Hematopoietic multipotent progenitor cell treated with erythropoietin and hydrocortisone succinate and interleukin-3 and kit ligand, for 15 days (in vitro differentiated cells): ENCODE results near the gene THSD7A.

Source experiments
- DNase-seq: peaks from one replicate; pipeline ENCODE4 v3.0.0-alpha.2; 2015; ENCODE audit warnings: low spot score

The THSD7A gene

DNA sequence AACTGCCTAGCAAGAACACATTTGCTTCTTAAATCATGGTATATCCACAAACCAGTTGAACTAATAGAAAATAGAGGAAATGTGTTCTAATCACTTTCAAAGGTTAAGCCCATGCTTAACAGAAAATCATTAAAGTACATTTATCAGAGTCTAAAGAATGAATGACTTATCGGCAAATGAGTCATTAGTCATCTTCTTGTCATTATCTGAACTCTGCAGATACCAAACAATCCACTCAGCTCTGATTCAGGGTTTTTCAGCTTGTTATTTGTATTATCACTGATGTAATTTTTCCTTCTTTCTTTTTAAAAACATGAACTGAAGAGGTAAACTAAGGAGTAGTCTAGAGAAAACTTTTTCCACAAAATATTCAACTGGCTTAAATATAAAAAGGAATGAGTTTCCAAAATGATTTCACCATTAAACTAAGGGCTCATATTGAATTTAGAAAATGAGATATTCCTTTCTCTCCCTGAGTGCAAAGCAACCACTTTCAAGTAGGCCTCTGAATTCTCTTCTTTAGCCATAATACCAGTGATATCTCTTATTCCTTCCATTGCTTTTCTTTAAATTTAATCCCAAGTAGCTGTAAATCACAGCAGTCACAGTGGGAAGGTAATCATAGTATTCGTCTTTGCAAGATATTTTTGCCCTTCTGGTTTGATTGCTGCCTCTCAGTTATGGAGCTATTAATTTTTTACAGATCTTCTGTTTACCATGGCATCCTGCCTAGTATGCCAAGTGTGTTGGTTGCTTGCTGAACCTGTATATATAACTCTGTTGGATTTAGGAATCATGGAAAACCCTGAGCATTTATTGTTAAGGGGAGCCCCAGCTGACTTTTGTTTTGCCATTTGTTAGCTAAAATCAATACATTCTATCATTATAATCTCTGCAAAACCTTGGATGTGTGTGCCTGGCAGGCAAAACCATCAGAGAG, 125.1 kb downstream of the THSD7A start:
- DNase-seq, result no peak

DNA sequence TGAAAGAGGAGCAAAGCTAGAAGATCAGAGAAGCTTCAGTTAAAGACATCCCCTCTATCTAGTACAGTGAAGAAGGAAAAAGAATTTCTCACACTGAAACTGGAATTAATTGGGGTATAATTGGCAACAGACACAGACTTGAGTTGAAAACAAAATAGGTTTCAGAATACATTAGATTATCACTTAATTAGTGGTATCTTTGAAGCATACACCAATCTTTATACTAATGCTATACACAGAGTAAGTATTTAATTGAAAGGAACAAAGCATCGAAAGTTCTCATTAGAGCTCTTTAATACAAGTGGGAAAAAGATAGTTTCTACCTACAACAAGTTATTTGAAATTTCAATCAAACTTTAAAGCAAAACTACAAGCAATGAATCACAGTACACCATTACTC, 128.2 kb downstream of the THSD7A start:
- DNase-seq, result no peak

DNA sequence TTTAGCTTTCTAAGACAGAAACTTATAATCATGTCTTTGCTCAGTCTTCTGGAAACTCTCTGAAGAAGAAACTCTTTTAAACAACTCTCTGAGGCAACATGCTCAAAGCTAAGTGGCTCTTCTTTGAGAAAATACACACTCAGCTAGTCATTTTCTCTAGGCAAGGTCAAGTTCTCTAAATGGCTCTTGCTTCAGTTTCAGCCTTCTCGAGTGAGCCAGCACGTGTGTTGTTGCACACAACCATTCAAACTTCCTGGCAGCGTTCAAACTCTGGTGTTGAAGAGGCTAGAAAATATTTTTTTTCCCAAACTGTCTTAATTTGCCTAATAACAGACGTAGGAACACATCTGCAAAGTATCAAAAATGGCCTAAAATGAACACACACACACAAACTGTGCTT, 129.1 kb downstream of the THSD7A start:
- DNase-seq, result no peak

DNA sequence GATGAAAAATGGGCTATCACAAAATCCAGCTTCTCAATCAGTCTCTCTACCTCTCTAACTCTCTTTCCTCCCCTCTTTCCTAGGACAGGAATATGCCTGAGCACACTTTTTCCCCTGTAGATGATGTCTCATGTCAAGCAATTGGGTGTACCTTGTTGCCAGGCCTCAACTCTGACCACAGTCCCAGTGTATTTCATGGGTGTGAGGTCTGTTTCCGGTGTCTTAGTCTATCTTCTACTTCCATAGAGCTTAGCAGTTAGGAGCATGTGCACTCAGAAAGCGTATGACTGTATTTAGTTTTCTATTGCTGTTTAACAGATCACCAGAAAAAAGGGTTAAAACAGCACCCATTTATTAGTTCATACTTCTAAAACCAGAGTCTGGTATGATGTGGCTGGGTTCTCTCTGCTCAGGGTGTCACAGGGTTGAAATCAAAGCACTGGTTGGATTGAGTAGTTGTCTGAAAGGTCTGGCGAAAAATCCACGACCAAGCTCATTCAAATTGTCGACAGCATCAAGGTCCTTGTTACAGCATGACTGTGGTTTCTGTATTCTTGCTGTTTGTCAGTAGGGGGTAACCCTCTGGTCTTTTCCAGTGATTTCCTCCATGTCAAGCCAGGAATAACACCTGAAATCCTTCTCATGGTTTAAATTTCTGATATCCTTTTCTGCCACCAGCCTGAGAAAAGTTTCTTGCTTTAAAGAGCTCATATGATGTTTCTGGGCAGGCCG, 130.0 kb downstream of the THSD7A start:
- DNase-seq, result no peak

DNA sequence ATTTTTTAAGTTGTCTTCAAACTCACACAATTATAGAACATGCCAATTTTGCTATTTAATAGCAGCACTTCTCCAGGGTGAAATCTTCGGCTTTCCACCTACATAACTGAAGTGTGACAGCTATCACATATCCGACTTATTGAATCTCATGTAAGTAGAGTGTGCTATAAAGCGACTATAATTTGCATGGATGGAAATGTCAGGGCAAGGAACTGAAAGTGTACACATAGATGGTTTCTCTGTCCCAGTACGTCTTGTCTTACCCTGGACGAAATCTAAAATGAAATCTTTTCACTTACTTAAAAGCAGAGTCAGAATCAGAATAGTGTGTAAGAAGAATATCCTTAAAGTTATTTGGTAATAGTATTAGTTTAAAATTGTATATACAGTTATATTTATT, 132.3 kb downstream of the THSD7A start:
- DNase-seq, result no peak

DNA sequence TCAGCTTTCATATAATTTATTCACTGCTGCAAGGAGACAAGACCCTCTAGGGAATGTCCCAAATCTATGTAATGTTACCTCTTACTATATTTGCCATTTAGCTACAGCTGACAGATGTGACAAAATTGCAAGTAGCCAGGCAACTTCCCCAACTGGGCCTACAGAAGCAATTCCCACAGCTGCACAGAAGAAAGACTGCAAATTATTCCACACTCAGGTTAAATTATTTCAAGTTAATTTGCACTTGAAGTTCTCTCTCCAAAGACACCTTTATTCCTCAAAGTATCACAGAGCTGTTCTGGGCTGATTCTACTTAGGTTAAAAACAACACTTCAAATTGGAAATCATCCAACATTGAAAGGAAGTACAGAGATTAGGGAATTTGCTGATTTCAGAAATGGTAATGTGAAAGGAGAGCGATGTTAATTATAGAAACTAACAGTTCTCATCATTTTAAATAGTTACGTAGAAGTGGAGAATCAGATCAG, 133.6 kb downstream of the THSD7A start:
- DNase-seq, result no peak

DNA sequence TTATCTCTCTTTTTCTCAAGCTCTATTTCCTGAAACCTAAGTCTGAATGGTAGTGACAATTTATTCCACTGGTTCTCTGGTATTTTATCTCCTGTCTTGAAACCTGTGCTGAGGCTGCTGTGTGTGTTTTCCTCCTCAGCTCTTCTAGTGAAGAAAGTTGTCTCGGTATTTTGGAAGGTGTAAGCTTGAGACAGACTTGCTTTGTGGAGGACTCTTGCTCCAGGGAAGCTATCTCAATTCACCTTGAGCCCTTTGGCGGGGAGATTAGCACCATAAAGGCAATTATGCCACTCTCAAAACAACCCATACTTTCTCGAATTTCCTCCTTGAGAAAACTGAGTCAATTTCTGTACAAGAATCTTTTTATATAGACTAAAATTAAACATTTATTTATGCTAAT, 141.6 kb downstream of the THSD7A start:
- DNase-seq, result no peak

DNA sequence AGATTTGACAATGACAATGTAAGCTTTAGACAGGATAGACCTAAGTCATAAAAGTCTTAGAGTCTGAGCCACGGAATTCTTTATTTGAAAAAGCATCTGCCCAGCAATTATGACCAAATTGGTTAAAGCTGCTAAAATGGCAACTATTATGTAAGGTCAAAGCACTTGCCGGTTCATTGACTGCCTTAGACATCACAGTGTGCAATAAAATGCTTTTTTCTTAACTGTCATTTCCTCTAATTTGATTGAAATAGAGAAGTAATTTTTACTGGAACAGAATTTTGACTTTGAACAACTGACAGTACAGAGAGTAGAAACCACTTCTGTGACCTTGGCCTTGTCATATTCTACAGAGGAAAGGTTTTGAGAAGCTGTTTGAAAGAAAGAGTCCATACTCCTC, 142.9 kb downstream of the THSD7A start:
- no peak for DNase-seq

DNA sequence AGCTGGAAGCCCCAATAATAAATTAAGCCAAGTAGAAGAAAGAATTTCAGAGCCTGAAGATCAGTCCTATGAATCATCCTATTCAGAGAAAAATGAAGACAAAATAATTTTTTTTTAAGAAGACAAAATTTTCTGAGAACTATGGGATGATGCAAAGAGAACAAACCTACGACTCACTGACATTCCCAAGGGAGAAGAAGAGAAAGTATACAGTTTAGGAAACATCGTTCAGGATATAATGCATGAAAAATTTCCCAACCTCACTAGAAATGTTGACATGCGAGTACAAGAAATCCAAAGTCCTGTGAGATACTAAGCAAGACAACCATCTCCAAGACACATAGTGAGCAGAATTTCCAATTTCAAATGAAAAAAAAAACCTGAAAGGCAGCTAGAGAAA, 150.5 kb downstream of the THSD7A start:
- DNase-seq, result no peak

DNA sequence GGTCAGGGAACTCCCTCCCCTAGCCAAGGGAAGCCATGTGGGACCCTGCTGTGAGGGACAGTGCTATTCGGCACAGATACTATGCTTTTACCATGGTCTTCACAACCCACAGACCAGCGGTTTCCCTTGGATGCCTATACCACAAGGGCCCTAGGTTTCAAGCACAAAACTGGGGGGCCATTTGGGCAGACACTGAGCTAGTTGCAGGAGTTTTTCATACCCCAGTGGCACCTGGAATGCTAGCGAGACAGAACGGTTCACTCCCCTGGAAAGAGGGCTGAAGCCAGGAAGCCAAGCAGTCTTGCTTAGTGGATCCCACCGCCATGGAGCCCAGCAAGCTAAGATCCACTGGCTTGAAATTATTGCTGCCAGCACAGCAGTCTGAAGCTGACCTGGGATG, 156.8 kb downstream of the THSD7A start:
- DNase-seq, result no peak

DNA sequence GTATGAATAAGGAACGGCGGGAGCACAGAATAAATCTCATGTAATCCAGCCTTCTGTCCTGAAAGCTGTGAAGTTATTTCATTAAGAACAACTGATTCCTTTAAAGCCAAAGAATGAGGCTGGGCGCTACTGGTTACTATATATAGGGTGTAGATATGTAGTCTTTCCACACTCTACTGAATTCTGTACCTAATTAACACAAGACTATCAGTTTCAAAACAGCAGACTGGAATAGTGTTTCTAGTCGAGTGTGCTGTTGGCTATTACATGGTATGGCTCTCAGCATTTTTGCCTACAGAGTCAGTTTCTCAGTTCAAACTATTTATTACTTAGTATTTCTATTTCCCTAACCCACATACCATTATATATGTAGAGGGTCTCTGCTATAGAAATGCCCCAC, 163.3 kb downstream of the THSD7A start:
- no peak for DNase-seq

DNA sequence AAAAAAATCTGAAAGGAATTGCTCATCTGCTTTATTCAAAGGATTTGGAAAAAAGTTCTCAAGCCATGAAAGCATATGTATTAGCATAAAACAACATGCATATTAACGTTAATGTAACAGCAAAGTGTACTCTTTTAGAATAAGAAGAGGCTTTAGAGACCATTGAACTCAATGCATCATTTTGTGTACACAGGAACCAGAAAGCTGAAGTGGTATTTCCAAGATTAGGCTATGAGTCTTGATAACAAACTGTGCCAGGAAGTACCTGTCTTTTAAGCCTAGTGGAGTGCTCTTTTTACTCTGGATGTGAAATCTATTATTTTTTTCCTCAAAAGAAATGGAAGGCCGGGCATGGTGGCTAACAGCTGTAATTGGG, 164.2 kb downstream of the THSD7A start:
- no peak for DNase-seq

DNA sequence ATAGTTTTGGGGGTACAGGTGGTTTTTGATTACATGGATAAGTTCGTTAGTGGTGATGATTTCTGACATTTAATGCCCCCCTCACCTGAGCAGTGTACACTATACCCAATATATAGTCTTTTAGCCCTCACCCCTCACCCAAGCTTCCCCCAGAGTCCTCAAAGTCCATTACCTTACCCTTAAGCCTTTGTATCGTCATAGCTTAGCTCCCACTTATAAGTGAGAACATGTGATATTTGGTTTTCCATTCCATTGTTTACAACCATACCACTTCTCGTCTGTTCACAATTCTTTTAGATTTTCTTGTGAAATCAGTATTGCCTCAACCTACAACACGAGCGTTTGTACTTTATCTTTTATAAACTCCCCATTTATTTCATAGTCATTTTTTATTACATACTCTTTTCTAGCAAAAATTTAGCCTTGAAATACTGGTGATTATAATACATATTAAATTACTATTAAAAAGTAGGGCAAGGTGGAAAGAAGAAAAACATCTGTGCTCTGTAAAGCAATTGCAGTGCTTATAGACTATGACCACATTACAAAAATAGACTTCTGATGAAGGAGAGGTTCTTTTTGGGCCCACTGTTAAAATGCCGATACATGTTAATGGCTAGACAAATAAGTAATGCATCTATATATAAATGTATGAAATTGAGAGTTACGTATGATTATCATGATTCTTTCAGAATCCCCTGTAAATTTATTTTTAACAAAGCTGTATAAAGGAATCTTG, 164.8 kb downstream of the THSD7A start:
- DNase-seq, result no peak

DNA sequence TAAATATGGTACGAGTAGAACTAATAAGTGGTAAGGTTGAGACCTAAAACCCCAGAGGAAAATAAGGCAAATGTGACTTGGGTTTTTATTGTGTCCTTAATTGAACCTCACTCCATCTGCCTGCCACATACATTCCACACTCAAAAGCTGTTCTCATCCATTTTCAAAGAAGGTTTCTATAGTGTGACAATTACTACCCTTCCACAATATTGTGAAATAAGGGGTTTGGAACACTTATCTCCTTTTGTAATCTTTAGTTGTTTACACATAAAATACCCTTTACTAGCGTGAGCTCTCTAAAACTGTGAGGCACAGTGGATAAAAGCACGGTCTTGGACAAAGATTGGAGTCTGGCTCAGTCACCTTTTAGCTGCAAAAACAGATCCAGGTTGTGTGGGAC, 166.6 kb downstream of the THSD7A start:
- no peak for DNase-seq

DNA sequence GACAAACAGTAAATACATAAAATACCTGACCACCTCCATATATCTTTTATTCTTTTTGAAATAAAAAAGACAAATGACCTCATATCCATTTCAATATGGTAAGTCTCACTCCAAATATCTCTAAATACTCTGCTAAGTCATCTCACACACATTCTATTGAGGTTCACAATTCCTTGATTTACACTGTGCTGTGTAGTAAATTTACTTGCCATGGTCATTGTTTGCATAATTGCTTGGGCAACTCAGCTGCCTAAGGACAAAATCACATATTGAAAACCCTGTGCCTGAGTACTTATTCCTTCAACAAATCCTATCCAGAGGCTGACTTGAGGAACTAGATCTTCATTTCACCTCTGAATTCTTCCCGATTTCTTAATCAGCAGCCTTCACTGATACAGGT, 176.4 kb downstream of the THSD7A start:
- DNase-seq, result no peak

DNA sequence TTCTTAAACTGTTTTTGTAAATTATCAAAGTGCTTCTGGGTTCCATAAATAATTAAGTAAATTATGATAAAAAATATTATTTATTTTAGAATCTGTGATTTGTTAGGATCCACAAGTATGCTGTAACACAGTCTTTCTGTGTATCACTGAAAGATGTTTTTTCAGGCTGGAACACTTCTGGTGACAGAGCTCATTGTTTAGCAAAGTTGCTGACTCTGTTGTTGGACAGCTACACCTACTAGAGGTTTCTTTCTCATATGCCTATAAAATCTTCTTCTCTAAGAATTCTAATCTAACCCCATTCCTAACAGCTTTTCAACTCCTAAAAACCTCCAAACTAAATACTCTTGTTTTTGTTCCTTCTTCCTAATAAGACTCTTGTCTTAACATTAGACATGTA, 176.8 kb downstream of the THSD7A start:
- DNase-seq, result no peak

DNA sequence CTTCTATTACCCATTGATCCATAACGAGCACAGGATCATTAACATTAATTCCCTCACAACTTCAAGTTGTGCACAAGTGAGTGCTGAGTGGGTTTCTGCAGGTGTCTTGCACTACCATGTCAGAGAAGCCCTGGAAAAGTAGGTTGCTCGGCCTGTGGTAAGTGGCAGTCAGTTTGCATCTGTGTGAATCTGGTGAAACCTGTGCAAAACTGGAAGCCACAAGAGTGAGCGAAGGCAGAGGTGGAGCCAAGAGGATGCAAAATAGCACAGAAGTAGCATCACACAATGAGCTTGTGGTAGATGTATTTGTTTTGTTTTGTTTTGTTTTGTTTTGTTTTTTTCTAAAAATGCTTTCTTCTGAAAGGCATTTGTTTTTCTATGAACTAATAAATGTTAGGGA, 181.5 kb downstream of the THSD7A start:
- DNase-seq, result no peak

DNA sequence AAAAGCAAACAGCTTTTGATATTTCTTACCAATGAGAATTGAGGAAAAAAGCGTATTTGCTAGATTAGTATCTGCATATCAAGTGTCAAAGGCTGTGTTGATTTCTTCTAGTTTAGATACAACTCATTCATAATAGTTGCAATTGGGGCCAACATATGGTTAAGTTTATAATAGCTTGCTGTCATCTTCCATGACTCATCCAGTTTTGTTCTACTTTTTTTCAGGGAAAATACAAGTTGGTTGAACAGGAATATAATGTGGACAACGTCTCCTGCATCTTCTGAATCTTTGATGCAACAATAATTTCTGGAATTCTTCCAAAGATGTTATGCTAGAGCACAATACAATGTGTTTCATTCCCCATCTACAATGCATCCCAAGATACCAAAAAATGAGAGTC, 182.0 kb downstream of the THSD7A start:
- DNase-seq, result no peak

DNA sequence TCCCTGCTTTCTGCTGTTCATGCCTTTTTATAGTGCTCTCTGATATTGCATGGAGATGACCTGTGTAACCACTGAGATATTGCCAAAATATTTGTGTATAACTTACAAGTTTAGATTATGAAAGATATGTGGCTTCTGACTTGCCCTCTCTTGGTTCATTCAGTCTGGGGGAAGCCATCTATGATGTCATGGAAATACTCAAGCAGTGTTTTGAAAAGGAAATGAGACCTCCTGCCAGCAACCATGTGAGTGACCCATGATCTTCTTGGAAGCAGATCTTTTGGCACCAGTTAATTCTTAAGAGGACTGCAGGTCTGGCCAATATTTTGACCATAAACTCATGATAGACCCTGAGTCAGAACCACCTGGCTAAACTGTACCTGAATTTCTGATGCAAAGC, 183.0 kb downstream of the THSD7A start:
- DNase-seq, result no peak

DNA sequence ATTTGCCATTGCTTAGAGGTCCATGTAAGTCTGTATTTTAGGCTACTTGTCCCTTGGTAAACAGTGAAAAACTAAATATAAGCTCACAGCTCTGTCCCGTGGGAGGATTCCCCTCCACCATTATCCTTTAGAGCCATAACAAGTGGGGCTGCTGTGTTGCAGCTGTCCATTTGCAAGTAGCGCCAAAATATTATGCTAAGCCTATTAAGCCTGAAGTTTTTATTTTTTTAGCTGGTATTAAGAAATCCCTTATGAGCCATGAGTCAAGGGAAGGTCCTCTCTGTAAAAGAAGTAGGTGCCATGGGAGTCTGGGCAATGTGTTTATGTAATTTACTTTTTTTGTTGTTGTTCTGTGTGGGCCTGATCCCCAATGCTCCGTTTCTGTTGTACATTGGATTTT, 183.9 kb downstream of the THSD7A start:
- no peak for DNase-seq

DNA sequence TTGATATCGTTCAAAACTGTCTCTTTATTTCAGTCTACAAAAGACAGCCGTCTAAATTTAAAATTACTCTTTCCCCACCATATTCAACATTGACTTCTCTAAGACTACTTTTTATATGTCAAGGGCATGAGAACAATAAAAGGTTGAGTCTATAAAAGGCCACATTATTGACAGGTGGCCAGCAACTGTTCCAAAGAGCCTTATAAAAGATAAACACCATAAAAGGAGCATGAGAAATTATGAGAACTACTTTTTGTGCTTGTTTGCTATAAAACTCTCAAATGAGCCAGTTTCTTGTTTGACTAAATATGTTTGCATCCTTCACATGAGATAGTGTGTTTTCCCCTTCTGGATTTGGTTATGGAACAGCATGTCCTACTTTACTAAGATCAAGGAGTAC, 189.2 kb downstream of the THSD7A start:
- DNase-seq, result no peak

DNA sequence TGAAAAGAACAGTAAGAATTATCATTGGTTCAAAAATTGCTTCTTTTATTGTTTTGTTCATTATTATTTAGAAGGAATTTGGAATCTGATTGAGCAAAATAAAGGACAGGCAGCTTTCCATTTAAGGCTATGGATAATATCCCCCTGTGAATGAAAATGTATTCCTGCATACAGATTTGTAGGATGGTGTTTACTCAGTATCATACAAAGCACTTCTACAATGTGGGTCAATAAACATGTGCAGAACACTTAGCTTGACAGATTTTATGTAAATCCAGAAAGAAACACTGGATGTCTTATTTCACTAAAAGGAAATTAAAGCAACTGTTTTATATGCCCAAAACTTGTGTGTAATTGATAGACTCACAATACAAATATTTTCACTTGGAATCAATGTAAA, 189.7 kb downstream of the THSD7A start:
- no peak for DNase-seq
